Stimulated activated CD4-positive, alpha-beta T cell treated with anti-CD3 and anti-CD28 coated beads, Interleukin-1b, Interleukin-23, amount 100 ng/mL, for 24 hours (primary cell): ENCODE data around the gene MAPK6.
"Not testable (repeated sequence)": the region's sequence is repeated elsewhere in the genome, so short reads cannot be mapped to it uniquely, and the experiment has no call there.

Experiments
- DNase-seq, 4 experiments: peaks; one replicate each; pipeline ENCODE4 v3.0.0-alpha.2; 2020; ENCODE audit warnings: low read depth in 4 of 4, low spot score in 1 of 4

The MAPK6 gene

DNA sequence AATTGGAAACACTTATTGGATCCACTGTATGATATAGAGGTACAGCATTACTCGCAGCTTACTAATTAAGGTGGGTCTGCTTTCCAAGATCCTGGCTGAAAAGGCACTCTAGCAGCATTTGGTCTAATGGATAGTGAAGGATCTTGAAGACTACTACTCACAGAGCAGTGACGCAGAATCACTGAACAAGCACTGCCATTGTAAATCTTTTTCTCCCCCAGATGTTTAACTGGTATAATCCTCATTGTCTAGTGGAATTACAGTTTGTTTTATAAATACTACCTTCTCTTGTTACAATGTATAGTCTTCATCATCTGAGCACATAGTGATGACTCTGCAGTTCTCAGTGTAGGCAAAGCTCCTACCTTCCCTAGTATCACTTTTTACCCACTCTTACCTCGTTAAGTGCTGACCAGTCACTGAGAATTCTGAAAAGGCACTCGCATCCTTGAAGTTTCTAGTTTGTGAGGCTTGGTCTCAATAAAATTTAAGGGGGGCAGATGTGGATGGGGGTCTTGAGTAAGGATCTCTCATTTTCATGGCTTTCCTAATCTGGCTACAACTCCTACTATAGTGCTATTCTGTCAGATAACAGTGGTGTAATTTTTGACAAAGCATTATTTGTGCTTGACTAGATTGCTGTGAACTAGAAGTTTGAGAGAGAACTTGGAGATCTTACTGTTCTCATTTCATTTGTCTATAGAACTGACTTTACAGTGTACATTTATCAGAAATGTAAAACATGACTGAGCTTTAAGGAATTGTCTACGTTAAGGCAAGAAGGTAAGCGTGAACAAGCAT is 23.2 kb downstream of the MAPK6 start:
- no peak for DNase-seq

DNA sequence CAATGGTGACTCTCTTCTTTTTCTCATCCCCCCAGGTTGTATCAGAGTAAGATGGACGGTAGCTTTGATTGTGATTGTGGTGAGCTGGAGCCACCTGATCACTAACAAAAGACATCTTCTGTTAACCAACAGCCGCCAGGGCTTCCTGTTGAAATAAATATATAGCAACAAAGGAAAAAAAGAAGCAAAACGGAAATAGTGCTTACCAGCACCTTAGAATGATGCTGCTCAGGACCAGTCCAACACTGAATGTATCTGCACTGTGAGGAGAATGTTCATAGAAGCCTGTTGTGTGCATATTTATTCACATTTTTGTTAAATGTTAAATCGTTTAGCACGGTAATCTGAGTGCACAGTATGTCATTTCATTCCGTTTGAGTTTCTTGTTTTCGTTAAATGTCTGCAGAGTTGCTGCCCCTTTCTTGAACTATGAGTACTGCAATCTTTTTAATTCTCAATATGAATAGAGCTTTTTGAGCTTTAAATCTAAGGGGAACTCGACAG is 26.8 kb downstream of the MAPK6 start:
- DNase-seq = not testable (repeated sequence)

DNA sequence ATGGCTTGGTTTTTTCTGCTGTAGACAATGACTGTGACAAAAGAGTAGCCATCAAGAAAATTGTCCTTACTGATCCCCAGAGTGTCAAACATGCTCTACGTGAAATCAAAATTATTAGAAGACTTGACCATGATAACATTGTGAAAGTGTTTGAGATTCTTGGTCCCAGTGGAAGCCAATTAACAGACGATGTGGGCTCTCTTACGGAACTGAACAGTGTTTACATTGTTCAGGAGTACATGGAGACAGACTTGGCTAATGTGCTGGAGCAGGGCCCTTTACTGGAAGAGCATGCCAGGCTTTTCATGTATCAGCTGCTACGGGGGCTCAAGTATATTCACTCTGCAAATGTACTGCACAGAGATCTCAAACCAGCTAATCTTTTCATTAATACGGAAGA is 27.5 kb downstream of the MAPK6 start:
- DNase-seq = not testable (repeated sequence)

DNA sequence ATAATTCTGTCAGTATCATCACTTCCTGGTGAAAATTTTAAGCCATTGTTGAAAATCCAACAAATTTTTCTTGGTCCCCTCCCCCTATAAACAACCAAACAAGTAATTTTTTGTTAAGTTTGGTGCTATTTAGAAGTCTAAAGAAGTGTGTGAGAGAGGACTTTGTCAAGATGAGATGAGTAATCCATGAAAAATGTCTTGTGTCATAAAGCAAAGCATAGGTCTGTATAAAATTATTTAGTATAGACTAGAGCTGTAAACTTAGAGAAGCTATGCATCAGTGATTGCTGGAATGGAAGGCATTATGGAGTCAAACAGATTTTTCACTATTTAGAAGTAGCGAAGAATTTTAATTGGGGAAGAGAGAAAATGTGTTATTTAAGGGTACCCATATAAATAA is 31.4 kb downstream of the MAPK6 start:
- no peak for DNase-seq

DNA sequence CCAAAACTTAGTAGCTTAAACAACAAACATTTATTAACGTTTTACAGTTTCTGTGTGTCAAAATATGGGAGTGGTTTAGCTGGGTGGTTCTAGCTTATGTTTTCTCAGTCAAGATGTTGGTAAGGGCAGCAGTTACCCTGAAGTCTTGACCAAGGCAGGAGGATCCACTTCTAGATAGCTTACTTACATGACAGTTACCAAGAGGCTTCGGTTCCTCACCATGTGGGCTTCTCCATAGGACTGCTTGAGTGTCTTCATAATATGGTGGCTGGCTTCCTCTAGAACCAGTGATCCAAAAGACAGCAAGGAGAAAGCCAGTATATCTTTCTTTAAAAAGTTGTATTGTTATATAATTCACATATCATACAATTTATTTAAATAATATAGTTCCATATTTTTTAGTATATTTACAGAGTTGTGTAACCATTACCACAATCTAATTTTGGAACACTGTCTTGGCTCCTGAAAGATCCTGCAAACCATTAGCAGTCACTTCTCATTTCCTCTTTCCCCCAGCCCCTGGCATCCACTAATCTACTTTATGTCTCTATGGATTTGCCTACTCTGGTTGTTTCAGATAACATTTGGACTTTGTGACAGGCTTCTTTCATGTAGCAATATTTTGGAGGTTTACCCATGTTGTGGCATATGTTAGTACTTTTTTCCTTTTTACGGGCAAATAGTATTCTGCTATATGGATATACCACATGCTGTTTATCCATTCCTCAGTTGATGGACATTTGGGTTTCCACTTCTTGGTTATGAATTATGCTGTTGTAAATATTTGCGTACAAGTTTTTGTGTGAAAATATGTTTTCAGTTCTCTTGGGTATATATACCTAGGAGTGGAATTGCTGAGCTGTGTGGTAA is 33.3 kb downstream of the MAPK6 start:
- DNase-seq = no peak

DNA sequence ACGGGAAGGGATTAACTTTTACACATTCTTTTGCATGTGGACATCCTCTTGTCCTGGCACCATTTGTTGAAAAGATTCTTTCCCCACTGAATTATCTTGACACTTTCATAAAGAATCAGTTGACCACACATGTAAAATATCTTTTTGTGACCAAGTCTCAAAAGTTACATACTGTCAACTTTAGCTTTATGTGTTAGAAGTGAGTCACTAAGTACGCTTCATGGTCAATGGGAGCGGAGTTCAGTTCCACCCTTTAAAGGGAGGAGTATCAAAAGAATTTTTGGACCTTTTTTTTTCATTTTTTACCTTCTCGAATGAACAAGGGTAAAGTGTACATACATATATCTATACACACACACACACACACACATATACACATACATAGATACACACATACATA is 35.4 kb downstream of the MAPK6 start:
- no peak for DNase-seq

DNA sequence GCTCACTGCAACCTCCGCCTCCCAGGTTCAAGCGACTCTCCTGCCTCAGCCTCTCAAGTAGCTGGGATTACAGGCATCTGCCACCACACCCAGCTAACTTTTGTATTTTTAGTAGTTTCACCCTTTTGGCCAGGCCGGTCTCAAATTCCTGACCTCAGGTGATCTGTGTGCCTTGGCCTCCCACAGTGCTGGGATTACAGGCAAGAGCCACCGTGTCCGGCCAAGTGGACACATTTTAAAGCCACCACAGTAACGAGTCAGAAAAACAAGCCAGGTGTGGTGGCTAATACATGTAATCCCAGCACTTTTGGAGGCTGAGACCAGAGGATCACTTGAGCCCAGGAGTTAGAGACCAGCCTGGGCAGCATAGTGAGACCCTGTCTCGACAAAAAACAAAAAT is 35.8 kb downstream of the MAPK6 start:
- not testable (repeated sequence) for DNase-seq

DNA sequence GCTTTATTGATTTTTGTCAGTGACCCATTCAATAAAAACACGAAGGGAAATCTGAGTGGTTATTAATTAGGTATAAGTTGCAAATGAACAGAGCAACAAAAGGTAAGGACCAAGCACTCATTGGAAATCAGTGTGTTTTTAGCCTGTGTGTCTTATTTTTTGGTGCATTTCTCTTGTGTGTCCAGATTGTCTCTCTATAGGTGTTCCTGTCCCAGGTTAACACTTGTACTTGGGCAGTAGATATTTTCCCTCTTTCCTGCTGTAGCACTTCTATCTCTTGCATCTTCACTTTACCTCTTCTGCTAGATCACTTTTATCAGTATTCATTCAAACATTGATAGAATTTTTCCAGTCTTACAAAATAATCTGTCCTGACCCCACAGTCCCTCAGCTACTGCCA is 37.0 kb downstream of the MAPK6 start:
- DNase-seq = no peak

DNA sequence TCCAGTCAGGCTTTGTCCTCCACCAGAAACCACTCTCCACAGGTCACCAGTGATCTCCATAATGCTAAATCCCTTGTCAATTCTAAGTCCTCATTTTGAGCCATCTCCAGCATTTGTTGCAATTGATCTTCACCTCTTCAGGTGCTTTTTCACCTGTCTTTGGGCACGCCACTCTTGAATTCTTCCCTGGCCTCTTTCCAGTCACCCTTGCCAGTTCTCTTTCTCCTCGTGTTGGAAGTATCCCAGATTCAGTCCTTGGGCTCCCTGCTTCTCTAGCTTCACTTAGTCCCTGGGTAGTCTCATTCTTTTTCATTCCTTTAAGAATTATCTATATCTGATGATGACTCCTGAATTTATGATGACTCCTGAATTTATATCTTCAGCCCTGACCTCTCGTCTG is 37.5 kb downstream of the MAPK6 start:
- DNase-seq = no peak

DNA sequence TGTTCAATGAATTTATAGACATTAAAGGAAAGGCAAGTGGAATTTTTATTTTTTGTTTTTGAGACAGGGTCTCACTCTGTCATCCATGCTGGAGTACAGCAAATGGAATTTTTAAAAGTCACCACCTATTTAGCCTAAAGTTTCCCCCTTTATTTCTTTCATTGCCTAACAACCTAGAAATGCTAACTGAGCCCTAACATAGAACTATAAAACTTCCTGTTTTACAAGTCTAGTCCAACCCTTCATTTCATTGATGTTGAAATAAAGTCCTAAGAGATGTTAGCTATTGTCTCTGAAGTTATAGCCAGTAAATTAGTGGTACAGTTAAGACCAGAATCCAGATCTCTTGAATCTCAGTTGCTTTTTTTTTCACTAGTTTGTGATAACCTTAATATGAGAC is 39.0 kb downstream of the MAPK6 start:
- DNase-seq = no peak

DNA sequence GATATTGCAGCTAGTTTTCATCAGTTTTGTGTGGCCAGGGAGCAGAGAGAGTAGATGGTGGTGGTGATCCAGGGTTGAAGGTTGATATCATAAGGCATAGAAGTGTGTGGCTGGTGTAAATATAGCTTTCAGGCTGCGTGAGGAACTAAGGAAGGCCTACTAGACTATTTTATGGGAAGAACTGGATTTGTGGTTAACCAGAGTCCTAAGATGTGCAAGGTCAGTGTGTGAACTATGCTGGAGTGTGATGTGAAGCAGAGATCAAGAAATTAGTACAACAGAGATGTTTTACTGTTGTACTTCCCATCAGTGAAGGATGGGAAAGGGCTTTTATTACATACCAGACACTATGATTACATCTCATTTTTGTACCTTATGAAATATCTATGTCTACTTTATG is 41.5 kb downstream of the MAPK6 start:
- DNase-seq = no peak

DNA sequence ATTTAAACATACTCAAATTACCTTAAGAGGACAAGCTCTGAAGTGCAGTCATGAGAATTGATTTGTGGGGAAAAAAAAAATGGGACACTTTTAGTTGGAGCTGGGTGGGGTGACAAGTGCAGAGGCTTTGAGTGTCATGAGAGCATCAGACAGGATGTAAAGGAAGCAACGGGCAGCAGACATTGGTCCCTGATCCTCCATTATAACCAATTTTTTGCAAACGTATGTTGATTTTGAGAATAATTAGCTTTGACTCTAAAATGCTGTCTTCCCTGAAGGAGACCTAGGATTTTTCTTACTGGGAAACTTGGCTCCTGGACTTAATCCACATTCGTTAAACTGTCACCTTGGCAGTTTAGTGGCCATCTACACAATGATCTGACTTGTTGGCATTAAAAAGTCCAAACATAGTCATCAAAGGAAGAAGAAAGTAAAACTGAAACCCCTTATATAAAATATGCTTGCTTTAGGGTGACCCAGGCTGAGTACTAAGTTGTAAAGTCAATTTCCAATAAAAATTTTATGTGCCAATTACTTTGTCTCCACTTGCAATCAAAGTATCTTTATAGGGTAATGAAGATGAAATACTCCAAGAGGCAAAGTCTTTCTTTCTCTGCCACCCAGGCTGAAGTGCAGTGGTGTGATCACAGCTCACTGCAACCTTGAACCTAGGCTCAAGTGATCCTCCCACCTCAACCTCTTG is 48.0 kb downstream of the MAPK6 start:
- no peak for DNase-seq

DNA sequence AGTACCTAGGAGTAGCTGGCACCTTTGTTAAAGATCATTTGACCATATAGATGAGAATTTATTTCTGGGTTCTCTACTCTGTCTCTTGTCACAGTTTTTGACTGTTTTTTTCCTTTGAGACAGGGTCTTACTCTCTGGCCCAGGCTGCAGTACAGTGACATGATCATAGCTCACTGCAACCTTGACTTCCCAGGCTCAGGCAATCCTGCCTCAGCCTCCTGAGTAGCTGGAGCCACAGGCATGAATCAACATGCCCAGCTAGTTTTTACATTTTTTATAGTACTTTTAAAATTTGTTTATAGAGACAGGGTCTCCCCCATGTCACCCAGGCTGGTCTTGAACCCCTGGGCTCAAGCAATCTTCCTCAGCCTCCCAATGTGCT is 48.5 kb downstream of the MAPK6 start:
- no peak for DNase-seq

DNA sequence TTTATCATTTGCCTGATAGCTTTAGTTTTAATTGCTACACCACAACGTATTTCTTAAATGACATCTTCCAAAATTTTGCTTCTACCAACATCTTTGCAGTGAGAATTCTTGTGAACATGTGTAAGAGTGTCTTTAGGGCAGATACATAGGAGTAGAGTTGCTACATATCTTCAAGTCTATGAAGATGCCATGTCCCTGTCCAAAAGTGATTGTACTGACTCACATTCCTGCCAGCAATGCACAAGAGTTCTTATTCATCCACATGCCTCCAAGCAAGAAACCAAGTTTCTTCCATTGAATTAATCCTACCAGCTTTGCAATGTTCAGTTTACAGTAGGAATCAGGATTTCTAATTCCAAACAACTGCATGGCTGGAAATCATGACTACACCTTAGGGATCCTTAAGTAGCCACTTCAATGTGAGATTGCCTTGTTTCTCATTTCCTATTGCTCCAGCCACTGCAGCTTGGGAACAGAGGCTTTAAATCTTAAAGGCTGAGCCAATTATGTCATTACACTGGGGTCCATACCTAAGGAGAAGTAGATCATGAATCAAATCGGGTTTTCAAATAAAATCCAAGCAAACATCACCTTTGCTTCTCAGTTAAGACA is 49.1 kb downstream of the MAPK6 start:
- DNase-seq = no peak

DNA sequence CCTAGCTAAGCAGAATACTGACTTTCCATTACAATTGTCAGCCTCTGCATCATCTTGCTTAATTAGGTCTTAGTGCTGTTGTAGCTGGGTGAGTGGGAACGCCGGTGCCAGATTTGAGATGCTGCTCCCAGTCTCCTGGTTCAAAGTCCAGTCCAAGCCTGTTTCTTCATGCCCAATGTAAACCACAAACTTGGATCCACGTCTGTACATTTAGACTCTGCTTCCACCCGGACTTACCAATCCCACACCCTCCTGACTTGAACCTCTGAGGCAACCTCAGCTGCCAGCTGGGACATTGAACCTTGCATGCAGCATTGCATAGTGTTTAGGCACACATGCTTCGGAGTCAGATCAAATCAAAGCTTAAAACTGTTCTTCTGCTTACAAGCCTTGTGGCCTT is 50.5 kb downstream of the MAPK6 start:
- no peak for DNase-seq

DNA sequence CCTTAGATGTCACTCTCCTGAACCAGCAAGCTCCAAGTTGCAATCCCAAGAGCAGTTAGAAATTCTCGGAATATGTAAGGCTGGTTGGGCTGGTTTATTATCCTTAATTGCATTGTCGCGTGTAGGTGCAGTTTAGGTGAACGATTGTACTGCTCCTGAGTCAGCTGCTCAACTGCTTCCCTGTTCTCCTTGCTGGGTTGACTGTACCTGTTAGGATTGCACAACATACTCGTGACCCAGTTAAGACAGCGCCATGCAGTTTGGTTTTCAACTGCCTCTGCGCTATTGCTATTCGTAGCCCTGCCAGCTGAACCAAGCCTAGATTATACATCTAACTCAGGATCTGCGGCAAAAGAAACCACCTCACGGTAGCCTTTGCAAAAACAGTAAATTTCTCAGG is 52.6 kb downstream of the MAPK6 start:
- no peak for DNase-seq

DNA sequence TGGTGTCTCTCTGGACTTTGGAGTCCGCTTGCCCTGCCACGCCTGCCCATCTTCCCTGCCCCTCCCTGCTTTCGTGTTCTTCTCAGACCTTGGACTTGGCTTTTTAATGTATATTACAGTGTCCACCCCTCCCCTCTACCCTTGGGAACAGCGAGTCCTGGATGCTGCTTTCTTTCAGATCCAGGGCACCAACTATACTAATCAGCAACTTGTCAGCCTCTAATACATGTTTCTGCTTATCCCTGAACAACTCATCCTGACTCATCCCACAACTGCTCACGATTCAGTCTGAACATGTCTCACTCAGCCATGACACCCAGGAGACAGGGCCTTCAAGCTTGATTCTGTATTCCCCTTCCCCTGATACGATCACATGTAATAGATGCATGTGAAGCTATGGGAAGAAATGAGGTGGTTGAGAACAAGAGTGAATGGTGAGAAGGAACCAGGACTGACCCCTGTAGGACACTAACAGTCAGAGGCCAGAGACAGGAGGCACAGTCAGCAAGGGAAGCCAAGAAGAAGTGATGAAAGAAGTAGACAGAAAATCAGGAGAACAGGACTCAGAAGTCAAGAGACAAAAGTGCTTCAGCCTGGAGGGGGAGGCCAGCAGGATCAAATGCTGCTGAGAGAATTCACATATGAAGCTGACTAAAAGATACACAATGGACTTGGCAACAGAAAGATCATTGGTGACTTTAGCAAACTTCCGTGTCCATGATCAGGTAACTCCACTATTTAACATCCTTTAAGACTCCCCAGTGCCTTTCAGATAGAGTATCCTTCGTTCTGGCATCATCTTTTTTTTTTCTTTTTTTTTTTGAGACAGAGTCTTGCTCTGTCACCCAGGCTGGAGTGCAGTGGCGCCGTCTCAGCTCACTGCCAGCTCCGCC is 58.1 kb downstream of the MAPK6 start:
- DNase-seq = peak in 1 of 4 experiments; percentile 10

DNA sequence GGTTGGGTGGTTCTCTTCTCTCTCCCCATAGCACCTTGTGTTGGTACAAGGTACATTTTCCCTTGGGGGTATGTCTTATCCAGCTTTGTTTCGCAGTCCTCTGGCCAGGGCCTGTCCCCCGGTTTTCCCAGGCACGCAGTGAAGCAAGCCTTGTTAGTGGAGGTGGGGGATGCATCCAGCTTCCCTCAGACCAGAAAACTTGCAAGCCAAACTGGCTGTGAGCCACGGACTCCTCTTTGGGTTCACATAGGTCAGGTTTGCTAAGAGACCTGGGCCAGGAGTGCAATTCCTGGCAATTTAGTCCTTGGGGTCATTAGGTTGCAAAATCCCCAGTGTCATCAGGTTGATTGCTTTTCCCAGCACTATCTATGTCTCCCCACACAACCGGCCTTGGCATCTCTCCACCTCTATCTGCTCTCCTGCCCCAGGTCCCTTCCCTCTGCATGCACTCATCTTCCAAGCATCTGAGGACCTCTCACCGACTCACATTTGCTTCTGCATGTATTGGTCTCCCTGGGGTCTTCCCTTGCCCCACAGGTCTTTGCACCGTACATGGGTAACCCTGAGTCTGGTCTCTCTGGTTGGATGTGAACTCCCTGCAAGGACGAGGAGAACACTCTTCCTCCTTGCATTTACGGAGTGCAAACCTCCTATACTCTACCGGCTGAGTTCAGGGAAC is 59.3 kb downstream of the MAPK6 start:
- DNase-seq = no peak

DNA sequence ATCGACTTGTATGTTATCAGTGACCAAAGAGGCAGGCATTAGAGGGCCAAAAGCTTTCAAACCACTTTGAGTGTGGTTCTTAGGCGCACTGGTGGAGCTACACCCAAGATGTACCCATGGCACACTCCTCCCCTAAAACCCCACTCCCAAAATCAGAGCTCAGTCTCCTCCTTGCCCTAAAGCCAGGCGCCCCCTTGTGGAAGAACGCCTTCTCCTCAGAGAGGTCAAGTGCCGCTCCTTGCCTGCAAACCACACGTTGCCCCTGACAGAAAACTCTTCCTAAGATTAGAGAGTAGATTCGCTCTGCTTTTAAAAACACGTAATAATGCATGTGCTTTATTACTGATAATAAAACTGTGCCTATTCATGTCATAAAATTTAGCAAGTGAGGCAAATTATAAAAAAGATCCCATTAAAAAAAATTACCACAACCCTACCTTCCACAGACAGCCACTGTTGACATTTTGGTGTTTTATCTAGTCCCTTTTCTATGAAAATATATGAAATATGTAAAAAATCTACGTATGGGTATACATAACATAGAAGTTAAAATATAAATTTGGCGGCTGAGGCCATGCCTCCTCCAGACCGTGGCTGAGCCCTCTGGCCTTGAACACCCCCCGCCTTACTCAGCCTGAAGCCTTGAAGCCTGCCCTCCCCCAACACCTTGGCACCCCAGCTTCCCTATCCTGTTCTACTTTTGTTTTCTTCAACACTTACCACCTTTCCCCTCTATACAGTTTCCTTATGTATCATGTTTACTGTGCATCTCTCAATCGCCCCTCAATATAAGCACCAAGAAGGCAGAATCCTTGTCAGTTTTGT is 60.1 kb downstream of the MAPK6 start:
- DNase-seq = peak; percentile 78 to 88 (median 82)
